ENCODE results near the gene HMOX1.

GRCh38 chr22:35401863-35402262 is 21.0 kb downstream of the HMOX1 start:
- TF ChIP-seq CTCF (IDR thresholded peaks at IDR 0.05) (no peak), POLR2A (IDR thresholded peaks at IDR 0.05) (no peak)
